C4-2B (cell line): ENCODE data around the gene FOS.

Experiments used
- CTCF ChIP-seq: fragments of 450-650 bp; conservative IDR thresholded peaks from 2 replicates; pipeline ENCODE4 v1.5.1; 2017; ENCODE audit warnings: mild to moderate bottlenecking
- ZFX ChIP-seq: fragments of 450-650 bp; IDR thresholded peaks from 2 replicates; pipeline ENCODE4 v1.6.1; 2017

GRCh38 chr14:75306927-75307699 lies 28.5 kb downstream of the FOS start:
- no peak; the same call in 1 of the 2 replicates for TF ChIP-seq CTCF
- no peak for TF ChIP-seq ZFX
